DMS79 treated with DMSO at 0.1 percent for 48 hours (cell line): ENCODE results near the gene SLC1A3.

ENCODE experiments used
- DNase-seq: peaks from one replicate; lab custom pipeline; 2025; lab: John Stamatoyannopoulos, UW

The SLC1A3 gene

GRCh38 chr5:36685631-36686288 is 79.4 kb downstream of the SLC1A3 start:
- no peak for DNase-seq

GRCh38 chr5:36686881-36687280 is 80.5 kb downstream of the SLC1A3 start:
- DNase-seq, result no peak

- DNase-seq, result no peak
These were observed 82.3 kb downstream of the SLC1A3 start for GRCh38 chr5:36688722-36689121.

GRCh38 chr5:36689225-36689624 is 82.8 kb downstream of the SLC1A3 start:
- no peak for DNase-seq

- peak; percentile 33 for DNase-seq
These were observed 83.9 kb downstream of the SLC1A3 start for GRCh38 chr5:36690041-36690961.

- no peak for DNase-seq
These were observed 84.8 kb downstream of the SLC1A3 start for GRCh38 chr5:36691226-36691625.

GRCh38 chr5:36691696-36692371 is 85.4 kb downstream of the SLC1A3 start:
- no peak for DNase-seq

- no peak for DNase-seq
These were observed 86.7 kb downstream of the SLC1A3 start for GRCh38 chr5:36692791-36693763.

- DNase-seq, result no peak
These were observed 87.9 kb downstream of the SLC1A3 start for GRCh38 chr5:36694351-36694750.

GRCh38 chr5:36696059-36696673 is 89.8 kb downstream of the SLC1A3 start:
- no peak for DNase-seq

- DNase-seq, result no peak
These were observed 91.6 kb downstream of the SLC1A3 start for GRCh38 chr5:36698031-36698430.

GRCh38 chr5:36701085-36701698 is 94.8 kb downstream of the SLC1A3 start:
- no peak for DNase-seq

GRCh38 chr5:36703245-36703860 is 96.9 kb downstream of the SLC1A3 start:
- no peak for DNase-seq

GRCh38 chr5:36704131-36704530 is 97.7 kb downstream of the SLC1A3 start:
- DNase-seq, result no peak

GRCh38 chr5:36705055-36705454 is 98.6 kb downstream of the SLC1A3 start:
- no peak for DNase-seq

GRCh38 chr5:36706662-36707061 is 100.3 kb downstream of the SLC1A3 start:
- DNase-seq, result no peak

- DNase-seq, result no peak
These were observed 102.6 kb downstream of the SLC1A3 start for GRCh38 chr5:36708996-36709395.

- no peak for DNase-seq
These were observed 103.6 kb downstream of the SLC1A3 start for GRCh38 chr5:36710039-36710438.

- DNase-seq, result no peak
These were observed 106.3 kb downstream of the SLC1A3 start for GRCh38 chr5:36712706-36713105.

GRCh38 chr5:36713541-36713940 is 107.1 kb downstream of the SLC1A3 start:
- no peak for DNase-seq
